HCT116 (cell line): Measurements from ENCODE around the gene CAMKMT. TPM values are rescaled to one million over a fixed set of nuclear protein-coding genes. Genes with fewer than 3 reads are reported as not detected.

ENCODE experiments used
- ATAC-seq: fragments of 200-7000 bp; cut with Tn5 transposase; 2 replicates; pipeline ENCODE4 v1.9.1; 2020; ENCODE audit warnings: mild to moderate bottlenecking, moderate library complexity
- BruUV-seq: library from RNA; stranded (reverse); fragments of 400-500 nt; replicated peaks from 2 replicates; lab custom pipeline; 2021; lab: Mats Ljungman, UMichigan
- CTCF ChIA-PET: fragments of 300-600 bp; sonication (Branson Sonifier 250); formaldehyde crosslinking; loops from one replicate; lab custom pipeline; 2021; ENCODE audit warnings: antibody characterized with exemption; lab: Charles Lee
- POLR2A ChIA-PET: fragments of 300-600, 350-600 bp; sonication (Branson Sonifier 250); formaldehyde crosslinking; loops from one replicate; lab custom pipeline; 2021; ENCODE audit warnings: antibody characterized with exemption; lab: Charles Lee
- RAD21 ChIA-PET, 2 experiments: fragments of 300-600 bp; sonication (Branson Sonifier 250); formaldehyde crosslinking; loops; one replicate each; lab custom pipeline; 2023; ENCODE audit warnings: low total read pairs in 2 of 2; ENCODE audit not compliant: uncharacterized antibody in 2 of 2, unreplicated experiment in 2 of 2, low non-redundant PET in 1 of 2; lab: Charles Lee
- DNase-seq: peaks from one replicate; pipeline ENCODE4 v3.0.0-alpha.2; 2010; ENCODE audit warnings: low read depth, low spot score
- H2AFZ ChIP-seq: fragments of 200-600 bp; shearing (Covaris generic), sonication (generic); 2 replicates; pipeline ENCODE4 v1.6.1; 2017; ENCODE audit warnings: low read depth, mixed run types, mixed read lengths, antibody characterized with exemption, low read length; ENCODE audit not compliant: poor library complexity, severe bottlenecking
- H3K27ac ChIP-seq: 2 replicates; pipeline ENCODE4 v1.5.1; 2012; ENCODE audit warnings: low read depth, low read length
- H3K27me3 ChIP-seq: fragments of 200-600 bp; sonication (generic); 2 replicates; pipeline ENCODE4 v1.6.1; 2016; ENCODE audit warnings: mixed run types, low read length, mixed read lengths; ENCODE audit not compliant: insufficient read depth
- H3K36me3 ChIP-seq, 2 experiments: fragments of 200-500 bp in 1 of 2; fragments of 200-600 bp in 1 of 2; sonication (Bioruptor generic) in 1 of 2; sonication (generic) in 1 of 2; 2 replicates each; pipeline versions ENCODE4 v1.5.1 to v1.6.1; 2014 to 2016; ENCODE audit warnings: low read length in 2 of 2, inconsistent platforms in 1 of 2, mixed read lengths in 1 of 2, mixed run types in 1 of 2; ENCODE audit not compliant: insufficient read depth in 2 of 2, control insufficient read depth in 1 of 2
- H3K4me1 ChIP-seq, 2 experiments: fragments of 200-600 bp in 1 of 2; sonication (generic) in 1 of 2; 2 replicates each; pipeline versions ENCODE4 v1.5.1 to v1.6.1; 2012 to 2017; ENCODE audit warnings: low read length in 2 of 2, inconsistent platforms in 1 of 2, mild to moderate bottlenecking in 1 of 2, mixed read lengths in 1 of 2, mixed run types in 1 of 2, moderate library complexity in 1 of 2; ENCODE audit not compliant: insufficient read depth in 2 of 2, control insufficient read depth in 1 of 2
- H3K4me2 ChIP-seq: fragments of 200-600 bp; sonication (generic); 2 replicates; pipeline ENCODE4 v1.6.1; 2017; ENCODE audit warnings: mixed run types, low read length, mixed read lengths
- H3K4me3 ChIP-seq, 2 experiments: fragments of 200-600 bp in 1 of 2; sonication (generic) in 1 of 2; replicated peaks in 1 of 2; 2 replicates each; pipeline ENCODE4 v1.5.1; 2011 to 2016; ENCODE audit warnings: low read length in 2 of 2, control low read depth in 1 of 2, low read depth in 1 of 2, mild to moderate bottlenecking in 1 of 2, mixed read lengths in 1 of 2, mixed run types in 1 of 2
- H3K79me2 ChIP-seq: fragments of 200-600 bp; sonication (generic); 2 replicates; pipeline ENCODE4 v1.6.1; 2017; ENCODE audit warnings: mild to moderate bottlenecking, mixed run types, low read length, moderate library complexity, mixed read lengths; ENCODE audit not compliant: insufficient read depth
- H3K9ac ChIP-seq: fragments of 200-600 bp; sonication (generic); 2 replicates; pipeline ENCODE4 v1.6.1; 2016; ENCODE audit warnings: low read length, mixed read lengths
- H3K9me2 ChIP-seq: fragments of 200-600 bp; sonication (generic), shearing (Covaris generic); 2 replicates; pipeline ENCODE4 v1.6.1; 2017; ENCODE audit warnings: mixed run types, mild to moderate bottlenecking, moderate library complexity; ENCODE audit not compliant: insufficient read depth
- H3K9me3 ChIP-seq, 2 experiments: fragments of 200-500 bp in 1 of 2; fragments of 200-600 bp in 1 of 2; sonication (Bioruptor generic) in 1 of 2; sonication (generic) in 1 of 2; 2 replicates each; pipeline ENCODE4 v1.6.1; 2014 to 2017; ENCODE audit warnings: low read length in 2 of 2, mixed read lengths in 2 of 2, inconsistent platforms in 1 of 2, low read depth in 1 of 2, mild to moderate bottlenecking in 1 of 2, mixed run types in 1 of 2, moderate library complexity in 1 of 2; ENCODE audit not compliant: control insufficient read depth in 1 of 2, insufficient read depth in 1 of 2
- H4K20me1 ChIP-seq: fragments of 200-600 bp; sonication (generic), shearing (Covaris generic); 2 replicates; pipeline ENCODE4 v1.6.1; 2017; ENCODE audit warnings: mixed run types, mild to moderate bottlenecking, moderate library complexity; ENCODE audit not compliant: insufficient read depth
- CEBPB ChIP-seq: IDR thresholded peaks from 2 replicates; pipeline ENCODE4 v1.6.1; 2012; ENCODE audit warnings: low read depth
- EZH2phosphoT487 ChIP-seq: fragments of 200-600 bp; IDR thresholded peaks from 2 replicates; pipeline ENCODE4 v1.6.1; 2018; ENCODE audit warnings: antibody characterized with exemption, borderline replicate concordance
- SIN3A ChIP-seq: IDR thresholded peaks from 2 replicates; pipeline ENCODE4 v1.6.1; 2012; ENCODE audit warnings: low read depth
- SRF ChIP-seq: IDR thresholded peaks from 2 replicates; pipeline ENCODE4 v1.6.1; 2012; ENCODE audit warnings: low read depth
- TCF7L2 ChIP-seq: IDR thresholded peaks from 2 replicates; pipeline ENCODE4 v1.7.0; 2011; ENCODE audit warnings: borderline replicate concordance, inconsistent platforms; ENCODE audit not compliant: insufficient read depth, insufficient read length; ENCODE audit errors: extremely low read depth
- intact Hi-C: fragments of 100-400 bp; cut with micrococcal nuclease; formaldehyde crosslinking; loops from 2 replicates; pipeline ENCODE4 v1.10.0; 2022
- total RNA-seq: library from RNA; stranded (reverse); gene quantifications from one replicate; pipeline ENCODE4 v1.2.1, GENCODE V29; 2021; ENCODE audit not compliant: unreplicated experiment
- TF ChIP-seq, protein P1 (sequence below): IDR thresholded peaks from 2 replicates; pipeline ENCODE4 v1.6.1; 2011; ENCODE audit warnings: mild to moderate bottlenecking, low read length, moderate library complexity; ENCODE audit not compliant: insufficient replicate concordance; ENCODE audit errors: extremely low read depth

The CAMKMT gene
- total RNA-seq, 1 experiment from 2014 or later = 10.6 TPM

DNA sequence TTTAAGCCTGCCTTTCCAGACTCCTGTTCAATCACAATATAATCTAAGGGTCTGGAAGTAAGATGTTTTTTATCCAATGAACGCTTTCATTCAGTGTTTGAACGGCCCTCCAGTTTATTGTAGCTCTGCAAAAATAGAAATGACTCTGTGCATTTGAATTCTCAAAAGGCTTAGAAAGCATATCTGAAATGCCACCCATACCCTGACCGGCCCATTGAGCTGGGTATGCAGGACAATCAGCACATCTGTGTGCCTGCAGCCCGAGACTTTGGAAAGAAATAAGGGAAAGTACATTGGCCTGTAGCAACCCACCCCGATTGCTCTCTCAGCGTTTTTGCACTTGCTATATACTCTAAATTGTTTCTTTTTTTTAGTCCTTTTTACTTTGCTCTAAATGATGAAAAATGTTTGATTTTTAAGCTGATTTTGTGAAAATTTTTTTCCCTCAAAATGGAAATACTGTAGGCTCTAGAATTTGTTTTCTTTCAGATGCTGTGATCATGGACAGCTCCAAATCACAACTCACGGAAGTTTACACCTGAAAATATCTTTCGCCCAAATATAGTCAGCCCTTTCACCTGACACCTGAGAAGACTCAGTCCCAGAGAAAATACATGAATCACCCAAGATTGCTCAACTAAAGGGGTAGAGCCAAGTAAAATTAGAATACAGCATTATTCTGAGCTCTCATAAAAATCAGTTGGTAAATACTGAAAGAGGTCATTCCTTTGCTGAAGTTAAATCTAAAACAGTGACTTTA, 385.3 kb downstream of the CAMKMT start:
- Histone ChIP-seq H3K9me3 (no peaks in the 10 kb centered on the region), H3K79me2 (no peaks in the 10 kb centered on the region), H3K9me2 (no peaks in the 10 kb centered on the region), H3K4me3 (no peak overlapping the region), H3K27ac (no peak overlapping the region), H3K4me2 (no peak overlapping the region), H3K4me1 (0 out of 4 replicates have a peak, but pooled peaks cover 0 to 4% of the 10 kb centered on the region in 2 experiments), H3K36me3 (no peaks in the 10 kb centered on the region), H2AFZ (no peak overlapping the region), H3K9ac (no peak overlapping the region), H4K20me1 (no peaks in the 10 kb centered on the region), H3K27me3 (no peaks in the 10 kb centered on the region)
- POLR2A ChIA-PET = no interaction called here
- TF ChIP-seq CEBPB (peak; percentile 90), SIN3A (no peak), SRF (peak; percentile 90)
- DNase-seq (no peak), ATAC-seq (no peak)
- RAD21 ChIA-PET = no interaction called here
- no TSS peak for BruUV-seq
- CTCF ChIA-PET = no interaction called here
- intact Hi-C loops = no loop called here

DNA sequence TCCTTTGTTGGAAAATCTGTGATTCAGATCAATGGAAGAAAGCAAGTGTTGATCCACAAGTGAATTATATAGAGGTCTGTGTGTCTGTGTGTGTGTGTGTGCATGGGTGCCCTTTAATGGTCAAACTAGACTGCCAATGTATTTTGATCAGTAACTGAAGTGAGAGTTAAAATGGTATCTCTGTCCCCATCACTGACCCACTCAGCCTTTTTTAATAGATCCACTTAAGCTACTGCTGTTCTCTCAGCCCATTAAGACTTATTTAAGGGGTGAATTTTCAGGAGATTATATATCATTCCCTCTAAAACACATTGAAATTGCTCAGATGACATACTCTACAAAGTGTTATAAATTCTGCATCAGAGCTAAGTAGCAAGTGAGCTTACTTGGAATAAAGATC, 386.0 kb downstream of the CAMKMT start:
- no peak overlapping the region for H3K27ac ChIP-seq
- H4K20me1 ChIP-seq = no peaks in the 10 kb centered on the region
- no peak overlapping the region for H3K4me3 ChIP-seq
- ChIA-PET CTCF (no interaction called here), POLR2A (no interaction called here), RAD21 (no interaction called here)
- no peaks in the 10 kb centered on the region for H3K9me3 ChIP-seq
- H2AFZ ChIP-seq = no peak overlapping the region
- no peaks in the 10 kb centered on the region; the same call in 1 of the 2 replicates for H3K9me2 ChIP-seq
- no peak overlapping the region for H3K4me2 ChIP-seq
- ATAC-seq = no peak
- TF ChIP-seq SRF (no peak), TCF7L2 (no peak), EZH2phosphoT487 (no peak)
- TF ChIP-seq, protein P1, sequence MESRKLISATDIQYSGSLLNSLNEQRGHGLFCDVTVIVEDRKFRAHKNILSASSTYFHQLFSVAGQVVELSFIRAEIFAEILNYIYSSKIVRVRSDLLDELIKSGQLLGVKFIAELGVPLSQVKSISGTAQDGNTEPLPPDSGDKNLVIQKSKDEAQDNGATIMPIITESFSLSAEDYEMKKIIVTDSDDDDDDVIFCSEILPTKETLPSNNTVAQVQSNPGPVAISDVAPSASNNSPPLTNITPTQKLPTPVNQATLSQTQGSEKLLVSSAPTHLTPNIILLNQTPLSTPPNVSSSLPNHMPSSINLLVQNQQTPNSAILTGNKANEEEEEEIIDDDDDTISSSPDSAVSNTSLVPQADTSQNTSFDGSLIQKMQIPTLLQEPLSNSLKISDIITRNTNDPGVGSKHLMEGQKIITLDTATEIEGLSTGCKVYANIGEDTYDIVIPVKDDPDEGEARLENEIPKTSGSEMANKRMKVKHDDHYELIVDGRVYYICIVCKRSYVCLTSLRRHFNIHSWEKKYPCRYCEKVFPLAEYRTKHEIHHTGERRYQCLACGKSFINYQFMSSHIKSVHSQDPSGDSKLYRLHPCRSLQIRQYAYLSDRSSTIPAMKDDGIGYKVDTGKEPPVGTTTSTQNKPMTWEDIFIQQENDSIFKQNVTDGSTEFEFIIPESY = no peak
- intact Hi-C loops = no loop called here
- no TSS peak for BruUV-seq
- no peaks in the 10 kb centered on the region for H3K36me3 ChIP-seq
- H3K27me3 ChIP-seq = no peaks in the 10 kb centered on the region
- H3K4me1 ChIP-seq = 0 out of 4 replicates have a peak, but pooled peaks cover 0 to 4% of the 10 kb centered on the region in 2 experiments
- no peak for DNase-seq
- H3K9ac ChIP-seq = no peak overlapping the region
- no peaks in the 10 kb centered on the region for H3K79me2 ChIP-seq
